Measurements from ENCODE around the gene XXYLT1. TPM values are rescaled to one million over a fixed set of nuclear protein-coding genes. Genes with fewer than 3 reads are reported as not detected.

The XXYLT1 gene
- total RNA-seq, 1 experiment from 2014 or later, result 25.5 TPM

GRCh38 chr3:195212033-195212748, 58.8 kb downstream of the XXYLT1 start:
- DNase-seq (no peak), ATAC-seq (no peak)
- TF ChIP-seq EZH2phosphoT487 (IDR thresholded peaks at IDR 0.05; ENCODE audit: borderline replicate concordance, low read length) (no peak), EZH2 (IDR thresholded peaks at IDR 0.05; ENCODE audit: low read length, unreplicated experiment) (no peak), CTCF (conservative IDR thresholded peaks at IDR 0.05; ENCODE audit: low read depth, low read length) (no peak)
- intact Hi-C loops (cut with micrococcal nuclease), result no loop called here
- Histone ChIP-seq H4K20me1 (ENCODE audit: low read length) (no peaks in the 10 kb centered on the region), H3K27me3 (ENCODE audit: low read length) (no peaks in the 10 kb centered on the region), H3K9me3 (ENCODE audit: low read length) (no peaks in the 10 kb centered on the region), H3K79me2 (ENCODE audit: low read length) (peaks cover 8% of the 10 kb centered on the region; the same call in 1 of the 2 replicates), H3F3A (ENCODE audit: low read length, unreplicated experiment) (no peaks in the 10 kb centered on the region), H3K9ac (ENCODE audit: low read length) (no peak overlapping the region), H3K27ac (ENCODE audit: low read length) (no peak overlapping the region), H3K4me2 (ENCODE audit: low read length) (no peak overlapping the region), H3K4me1 (ENCODE audit: insufficient read depth, low read length) (no peaks in the 10 kb centered on the region), H3K9me2 (replicated peaks; ENCODE audit: low read length) (no peaks in the 10 kb centered on the region), H3K4me3 (ENCODE audit: low read length) (no peak overlapping the region), H2AFZ (ENCODE audit: low read length) (no peak overlapping the region), H3K36me3 (ENCODE audit: low read depth, low read length) (no peaks in the 10 kb centered on the region)
- ChIA-PET POLR2A (ENCODE audit: unreplicated experiment) (interaction anchor here (0.5 kb wide), 1 partner anchor 91 kb away, joined by 4 read pairs; no protein-coding TSS in a partner anchor), CTCF (no interaction called here)
- BruUV-seq (replicated peaks), result no TSS peak

- H3K4me3 ChIP-seq (ENCODE audit: low read length), result no peak overlapping the region
- no peak for TF ChIP-seq CTCF (conservative IDR thresholded peaks at IDR 0.05; ENCODE audit: low read depth, low read length)
- no peak for TF ChIP-seq EZH2 (IDR thresholded peaks at IDR 0.05; ENCODE audit: low read length, unreplicated experiment)
- TF ChIP-seq EZH2phosphoT487 (IDR thresholded peaks at IDR 0.05; ENCODE audit: borderline replicate concordance, low read length), result no peak
- H3K9me3 ChIP-seq (ENCODE audit: low read length), result no peaks in the 10 kb centered on the region
- H3K79me2 ChIP-seq (ENCODE audit: low read length), result peaks cover 8% of the 10 kb centered on the region; the same call in 1 of the 2 replicates
- H3K9me2 ChIP-seq (replicated peaks; ENCODE audit: low read length), result no peaks in the 10 kb centered on the region
- ChIA-PET POLR2A (ENCODE audit: unreplicated experiment) (no interaction called here), CTCF (no interaction called here)
- no peak overlapping the region for H3K9ac ChIP-seq (ENCODE audit: low read length)
- H3K27me3 ChIP-seq (ENCODE audit: low read length), result no peaks in the 10 kb centered on the region
- ATAC-seq, result no peak
- H3K4me1 ChIP-seq (ENCODE audit: insufficient read depth, low read length), result no peaks in the 10 kb centered on the region
- H3F3A ChIP-seq (ENCODE audit: low read length, unreplicated experiment), result no peaks in the 10 kb centered on the region
- no peak overlapping the region for H3K27ac ChIP-seq (ENCODE audit: low read length)
- intact Hi-C loops (cut with micrococcal nuclease), result no loop called here
- no peak for DNase-seq
- H3K36me3 ChIP-seq (ENCODE audit: low read depth, low read length), result no peaks in the 10 kb centered on the region
- H3K4me2 ChIP-seq (ENCODE audit: low read length), result no peak overlapping the region
- no TSS peak for BruUV-seq (replicated peaks)
- no peaks in the 10 kb centered on the region for H4K20me1 ChIP-seq (ENCODE audit: low read length)
- H2AFZ ChIP-seq (ENCODE audit: low read length), result no peak overlapping the region
Observed at GRCh38 chr3:195210266-195210973, 60.5 kb downstream of the XXYLT1 start.

GRCh38 chr3:195209847-195210265, 61.1 kb downstream of the XXYLT1 start:
- ATAC-seq, result no peak

More at GRCh38 chr3:195209847-195210265, 61.1 kb downstream of the XXYLT1 start:
- H3F3A ChIP-seq (ENCODE audit: low read length, unreplicated experiment), result no peaks in the 10 kb centered on the region
- no peaks in the 10 kb centered on the region for H3K36me3 ChIP-seq (ENCODE audit: low read depth, low read length)
- no peaks in the 10 kb centered on the region for H3K9me3 ChIP-seq (ENCODE audit: low read length)
- no peaks in the 10 kb centered on the region for H3K9me2 ChIP-seq (replicated peaks; ENCODE audit: low read length)
- no peak overlapping the region for H3K27ac ChIP-seq (ENCODE audit: low read length)
- no peak overlapping the region for H2AFZ ChIP-seq (ENCODE audit: low read length)
- no peaks in the 10 kb centered on the region for H4K20me1 ChIP-seq (ENCODE audit: low read length)
- POLR2A ChIA-PET (ENCODE audit: unreplicated experiment), result no interaction called here
- no TSS peak for BruUV-seq (replicated peaks)
- no peak overlapping the region for H3K4me2 ChIP-seq (ENCODE audit: low read length)
- CTCF ChIA-PET, result no interaction called here
- DNase-seq, result no peak
- H3K4me1 ChIP-seq (ENCODE audit: insufficient read depth, low read length), result no peaks in the 10 kb centered on the region
- peaks cover 8% of the 10 kb centered on the region; the same call in 1 of the 2 replicates for H3K79me2 ChIP-seq (ENCODE audit: low read length)
- no peaks in the 10 kb centered on the region for H3K27me3 ChIP-seq (ENCODE audit: low read length)
- intact Hi-C loops (cut with micrococcal nuclease), result no loop called here
- no peak overlapping the region for H3K9ac ChIP-seq (ENCODE audit: low read length)
- H3K4me3 ChIP-seq (ENCODE audit: low read length), result no peak overlapping the region
- TF ChIP-seq EZH2 (IDR thresholded peaks at IDR 0.05; ENCODE audit: low read length, unreplicated experiment), result no peak
